ES-I3 (cell line): Measurements from ENCODE around the gene SH3RF2.
"Not testable (repeated sequence)": the region's sequence is repeated elsewhere in the genome, so short reads cannot be mapped to it uniquely, and the experiment has no call there.

ENCODE experiments used
- H3K36me3 ChIP-seq: 2 replicates; pipeline ENCODE4 v1.6.1; 2013; ENCODE audit warnings: mild to moderate bottlenecking, low read length, control low read depth, moderate library complexity; ENCODE audit not compliant: insufficient read depth
- H3K4me1 ChIP-seq: 2 replicates; pipeline ENCODE4 v1.6.1; 2013; ENCODE audit warnings: mild to moderate bottlenecking, control low read depth, low read length; ENCODE audit not compliant: insufficient read depth
- H3K9ac ChIP-seq: 2 replicates; pipeline ENCODE4 v1.6.1; 2013; ENCODE audit warnings: low read depth, mild to moderate bottlenecking, low read length, moderate library complexity
- H3K9me3 ChIP-seq: 2 replicates; pipeline ENCODE4 v1.6.1; 2013; ENCODE audit warnings: mild to moderate bottlenecking, low read length, moderate library complexity; ENCODE audit not compliant: control insufficient read depth, insufficient read depth

Gene SH3RF2

GRCh38 chr5:146079695-146080373, 143.5 kb downstream of the SH3RF2 start:
- no peak overlapping the region for H3K9ac ChIP-seq
- peaks cover 30% of the 10 kb centered on the region for H3K4me1 ChIP-seq
- no peaks in the 10 kb centered on the region for H3K36me3 ChIP-seq
- no peaks in the 10 kb centered on the region for H3K9me3 ChIP-seq

DNA sequence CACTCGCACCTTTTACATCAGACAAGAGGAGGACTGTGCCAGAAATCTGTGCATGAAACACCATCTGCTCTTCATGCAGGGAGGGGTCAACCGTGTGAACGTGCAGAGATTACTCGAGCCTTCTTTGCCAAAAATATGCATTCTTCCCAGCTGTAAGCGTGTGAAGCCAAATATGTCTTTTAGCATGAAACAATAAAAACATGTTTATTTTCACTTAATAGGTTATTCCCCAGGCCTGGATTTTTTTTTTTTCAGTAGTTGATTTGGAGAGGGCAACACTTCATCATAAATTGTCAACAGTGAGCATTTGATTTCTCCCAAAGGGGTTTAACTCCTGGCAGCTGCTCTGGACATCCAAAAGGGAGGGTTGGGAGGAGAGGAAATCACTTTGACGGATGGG, 145.2 kb downstream of the SH3RF2 start:
- peaks cover 25% of the 10 kb centered on the region for H3K4me1 ChIP-seq
- no peaks in the 10 kb centered on the region for H3K36me3 ChIP-seq
- no peaks in the 10 kb centered on the region for H3K9me3 ChIP-seq
- no peak overlapping the region for H3K9ac ChIP-seq

- Histone ChIP-seq H3K9ac (no peak overlapping the region), H3K9me3 (no peaks in the 10 kb centered on the region), H3K4me1 (peaks cover 17% of the 10 kb centered on the region), H3K36me3 (no peaks in the 10 kb centered on the region)
Measured at GRCh38 chr5:146082798-146083197, 146.4 kb downstream of the SH3RF2 start.

DNA sequence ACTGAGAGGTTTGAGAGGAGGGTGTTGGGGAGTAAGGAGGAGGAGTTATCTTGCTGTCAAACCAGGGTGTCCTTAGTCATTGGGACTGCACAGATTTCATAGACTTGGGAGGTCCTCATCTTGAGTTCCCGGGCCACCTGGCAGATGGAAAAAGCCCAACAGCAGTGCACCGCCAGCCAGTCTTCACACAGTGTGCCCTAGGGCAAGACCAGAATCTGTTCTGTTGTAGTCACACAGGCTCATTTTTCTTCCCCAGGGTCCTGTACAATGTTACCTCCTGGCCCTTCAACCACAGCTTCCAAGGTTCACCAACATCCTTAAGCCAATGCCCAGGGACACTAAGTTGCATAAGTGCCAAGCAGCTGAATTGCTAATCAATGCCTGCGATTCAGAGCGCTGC, 148.0 kb downstream of the SH3RF2 start:
- peaks cover 7% of the 10 kb centered on the region for H3K4me1 ChIP-seq
- no peaks in the 10 kb centered on the region for H3K9me3 ChIP-seq
- no peak overlapping the region for H3K9ac ChIP-seq
- no peaks in the 10 kb centered on the region for H3K36me3 ChIP-seq

DNA sequence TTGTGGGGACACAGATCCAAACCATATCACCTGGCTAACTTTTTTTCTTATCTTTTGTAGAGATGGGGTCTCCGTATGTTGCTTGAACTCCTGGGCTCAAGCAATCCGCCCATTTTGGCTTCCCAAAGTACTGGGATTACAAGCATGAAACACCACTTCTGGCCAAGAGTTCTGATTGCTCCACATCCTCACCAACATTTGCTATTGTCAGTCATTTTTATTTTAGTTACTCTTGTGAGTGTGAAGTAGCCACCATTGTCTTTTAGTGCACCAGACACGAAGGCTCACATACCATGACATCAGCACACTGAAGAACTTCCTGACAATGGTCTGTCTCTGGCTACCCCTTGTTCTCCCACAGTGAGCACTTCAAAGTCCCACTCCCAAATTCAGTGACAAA, 151.7 kb downstream of the SH3RF2 start:
- H3K9ac ChIP-seq = no peak overlapping the region
- no peaks in the 10 kb centered on the region for H3K36me3 ChIP-seq
- no peaks in the 10 kb centered on the region for H3K9me3 ChIP-seq
- H3K4me1 ChIP-seq = no peaks in the 10 kb centered on the region

GRCh38 chr5:146089287-146089686, 152.9 kb downstream of the SH3RF2 start:
- Histone ChIP-seq H3K9ac (no peak overlapping the region), H3K36me3 (no peaks in the 10 kb centered on the region), H3K4me1 (no peaks in the 10 kb centered on the region), H3K9me3 (no peaks in the 10 kb centered on the region)

DNA sequence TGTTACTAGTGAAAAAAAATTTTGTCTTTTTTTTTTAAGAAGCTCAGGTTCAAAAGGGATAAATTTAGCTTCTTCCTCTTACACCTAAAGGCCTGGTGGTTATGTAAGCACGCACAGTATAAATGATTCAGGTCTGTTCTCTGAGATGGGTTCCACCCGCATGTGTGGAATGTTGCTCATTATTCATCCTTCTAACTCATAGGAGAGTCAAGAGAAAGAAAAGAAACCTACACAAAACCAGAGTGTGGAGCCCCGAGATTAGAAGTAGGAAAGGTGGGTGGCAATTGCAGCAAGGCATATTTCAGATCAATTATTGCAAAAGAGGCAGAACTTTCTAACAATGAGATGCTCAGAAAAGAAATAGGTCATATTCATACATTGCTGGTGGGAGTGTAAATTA, 155.5 kb downstream of the SH3RF2 start:
- Histone ChIP-seq H3K36me3 (no peaks in the 10 kb centered on the region), H3K9ac (no peak overlapping the region), H3K9me3 (no peaks in the 10 kb centered on the region), H3K4me1 (no peaks in the 10 kb centered on the region)

GRCh38 chr5:146098047-146098446, 161.7 kb downstream of the SH3RF2 start:
- no peaks in the 10 kb centered on the region; the same call in none of the 2 replicates for H3K36me3 ChIP-seq
- no peak overlapping the region for H3K9ac ChIP-seq
- peaks cover 15% of the 10 kb centered on the region for H3K4me1 ChIP-seq
- no peaks in the 10 kb centered on the region for H3K9me3 ChIP-seq

DNA sequence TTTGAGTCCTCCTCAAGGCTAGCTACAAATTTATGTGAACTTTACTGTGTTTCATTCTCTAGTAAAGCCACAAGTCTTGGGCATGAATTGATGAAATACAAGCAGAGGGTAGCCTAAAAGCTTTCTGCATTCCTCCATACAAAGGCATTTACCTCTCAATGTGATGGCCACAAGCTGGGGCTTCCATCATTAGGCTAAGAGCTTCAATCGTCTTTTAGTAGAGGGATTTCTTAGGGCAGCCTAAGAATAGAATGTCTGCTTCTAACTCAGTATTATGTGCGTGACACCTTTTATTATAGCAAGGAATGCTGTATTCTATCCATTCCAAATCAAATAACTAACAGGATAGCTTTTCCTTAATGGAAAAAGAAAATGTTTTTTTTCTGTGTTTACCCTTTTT, 165.3 kb downstream of the SH3RF2 start:
- H3K9me3 ChIP-seq = no peaks in the 10 kb centered on the region
- H3K36me3 ChIP-seq = peaks cover 3% of the 10 kb centered on the region
- no peak overlapping the region for H3K9ac ChIP-seq
- peaks cover 15% of the 10 kb centered on the region for H3K4me1 ChIP-seq

DNA sequence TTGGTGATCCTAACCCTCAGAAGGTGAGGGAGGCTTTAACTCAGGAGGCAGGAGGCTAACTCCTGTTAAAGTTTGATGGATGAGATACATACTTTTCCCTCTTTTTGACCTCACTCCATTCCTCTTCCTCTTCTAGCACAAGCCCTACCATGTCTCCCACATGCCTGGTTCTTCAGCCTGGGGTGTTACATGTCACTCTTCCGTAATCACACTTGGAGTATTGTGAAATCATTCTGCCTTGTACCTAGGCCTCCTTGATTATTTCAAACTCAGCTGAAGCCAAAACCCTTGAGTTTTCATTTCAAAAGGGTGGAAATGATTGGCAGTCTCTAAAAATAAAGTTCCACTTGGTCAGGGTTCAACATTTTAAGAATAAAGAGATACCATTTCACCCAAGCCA, 167.2 kb downstream of the SH3RF2 start:
- Histone ChIP-seq H3K4me1 (peaks cover 15% of the 10 kb centered on the region), H3K36me3 (peaks cover 3% of the 10 kb centered on the region; the same call in 1 of the 2 replicates), H3K9ac (no peak overlapping the region), H3K9me3 (no peaks in the 10 kb centered on the region)

DNA sequence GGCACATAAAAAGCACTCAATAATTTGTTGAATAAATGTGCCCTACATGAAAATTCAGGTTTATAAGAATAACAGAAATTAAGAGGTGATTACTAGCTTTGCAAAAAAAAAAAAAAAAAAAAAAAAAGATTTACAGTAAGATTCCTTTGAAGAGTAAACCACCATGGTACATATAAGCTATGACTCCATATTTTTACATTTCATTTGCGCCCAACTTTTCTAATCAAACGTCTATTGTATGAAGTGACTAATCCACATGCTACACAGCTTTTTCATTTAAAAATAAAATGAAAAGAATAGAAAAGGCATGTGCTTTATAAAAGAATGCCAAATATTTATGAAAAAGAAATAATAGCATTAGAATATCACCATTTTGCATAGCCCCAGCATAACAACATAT, 169.1 kb downstream of the SH3RF2 start, which contains the start of gene PLAC8L1:
Gene PLAC8L1, minus strand, starts transcription at position 101 of the 400 bp plus-strand sequence. CDS start 1,266 bp downstream, outside the sequence.
- Histone ChIP-seq H3K36me3 (0 out of 2 replicates have a peak, but pooled peaks cover 3% of the 10 kb centered on the region), H3K4me1 (peaks cover 15% of the 10 kb centered on the region), H3K9ac (no peak within 1 kb of the TSS), H3K9me3 (no peaks in the 10 kb centered on the region)

GRCh38 chr5:146107901-146108300, 171.5 kb downstream of the SH3RF2 start:
- H3K9me3 ChIP-seq = no peaks in the 10 kb centered on the region
- peaks cover 3% of the 10 kb centered on the region for H3K36me3 ChIP-seq
- H3K9ac ChIP-seq = no peak overlapping the region
- no peaks in the 10 kb centered on the region for H3K4me1 ChIP-seq

DNA sequence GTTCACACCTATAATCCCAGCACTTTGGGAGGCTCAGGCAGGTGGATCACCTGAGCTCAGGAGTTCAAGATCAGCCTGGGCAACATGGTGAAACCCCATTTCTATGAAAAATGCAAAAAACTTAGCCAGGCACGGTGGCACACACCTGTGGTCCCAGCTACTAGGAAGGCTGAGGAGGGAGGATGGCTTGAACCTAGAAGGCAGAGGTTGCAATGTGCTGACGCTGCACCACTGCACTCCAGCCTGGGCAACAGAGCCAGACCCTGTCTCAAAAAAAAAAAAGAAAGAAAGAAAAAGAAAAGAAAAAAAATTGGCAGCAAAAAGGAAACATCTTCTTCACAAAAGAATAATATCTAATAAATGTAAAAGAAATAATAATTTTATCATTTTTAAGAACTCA, 172.5 kb downstream of the SH3RF2 start:
- not testable (repeated sequence) for H3K36me3 ChIP-seq, H3K9ac ChIP-seq, H3K4me1 ChIP-seq, H3K9me3 ChIP-seq

GRCh38 chr5:146109379-146109778, 173.0 kb downstream of the SH3RF2 start:
- Histone ChIP-seq H3K36me3 (peaks cover 8% of the 10 kb centered on the region), H3K4me1 (no peaks in the 10 kb centered on the region), H3K9me3 (no peaks in the 10 kb centered on the region), H3K9ac (no peak overlapping the region)

GRCh38 chr5:146111409-146111808, 175.0 kb downstream of the SH3RF2 start:
- Histone ChIP-seq H3K9me3 (no peaks in the 10 kb centered on the region), H3K4me1 (no peaks in the 10 kb centered on the region), H3K9ac (no peak overlapping the region), H3K36me3 (peaks cover 6% of the 10 kb centered on the region)
